HG03521 (cell line): Measurements from ENCODE around the gene COL23A1.

Experiments used
- ATAC-seq: cut with Tn5 transposase; IDR thresholded peaks from one replicate; pipeline ENCODE4 v1.9.1; 2021; ENCODE audit warnings: mild to moderate bottlenecking, moderate library complexity; ENCODE audit not compliant: unreplicated experiment

Gene COL23A1

GRCh38 chr5:178223196-178223773 lies 366.9 kb downstream of the COL23A1 start:
- ATAC-seq: no peak

- ATAC-seq: no peak
Measured at GRCh38 chr5:178222292-178222691, 367.9 kb downstream of the COL23A1 start.

DNA sequence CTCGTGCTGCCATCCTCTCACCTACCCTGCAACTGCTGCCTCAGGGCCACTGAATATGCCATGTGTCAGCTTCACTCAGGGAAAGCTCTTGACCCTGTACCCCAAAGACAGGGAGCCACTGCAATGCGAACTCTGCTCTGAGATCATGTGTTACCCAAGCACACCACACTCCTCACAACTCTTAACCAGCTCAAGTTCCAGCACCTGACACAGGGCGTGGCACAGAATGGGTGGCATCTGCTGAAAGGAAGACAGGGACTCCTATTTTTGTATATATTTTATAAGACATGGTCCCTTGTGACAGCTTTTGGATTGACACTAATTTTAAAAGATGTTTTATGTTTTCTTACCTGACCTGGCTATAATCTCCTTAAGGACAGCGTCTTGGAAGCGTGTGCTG lies 368.3 kb downstream of the COL23A1 start:
- ATAC-seq: no peak

- no peak for ATAC-seq
Measured at GRCh38 chr5:178221282-178221681, 368.9 kb downstream of the COL23A1 start.

DNA sequence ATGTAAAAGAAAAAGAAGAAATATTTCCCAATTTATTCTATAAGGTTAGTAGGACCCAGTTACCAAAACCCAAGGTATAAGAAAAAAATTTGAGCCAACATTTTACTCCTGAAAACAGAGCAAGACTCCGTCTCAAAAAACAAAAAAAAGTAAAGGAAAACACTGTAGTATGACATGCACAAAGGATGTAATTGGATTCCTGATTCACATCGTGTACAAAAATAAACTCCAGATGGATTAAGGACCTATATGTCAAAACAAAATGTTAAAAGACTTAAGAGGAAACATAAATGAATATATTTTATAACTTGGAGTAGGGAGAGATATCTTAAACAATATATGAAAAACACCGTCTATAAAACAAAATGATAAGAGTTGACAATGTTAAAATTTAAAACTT lies 371.4 kb downstream of the COL23A1 start:
- ATAC-seq: no peak

DNA sequence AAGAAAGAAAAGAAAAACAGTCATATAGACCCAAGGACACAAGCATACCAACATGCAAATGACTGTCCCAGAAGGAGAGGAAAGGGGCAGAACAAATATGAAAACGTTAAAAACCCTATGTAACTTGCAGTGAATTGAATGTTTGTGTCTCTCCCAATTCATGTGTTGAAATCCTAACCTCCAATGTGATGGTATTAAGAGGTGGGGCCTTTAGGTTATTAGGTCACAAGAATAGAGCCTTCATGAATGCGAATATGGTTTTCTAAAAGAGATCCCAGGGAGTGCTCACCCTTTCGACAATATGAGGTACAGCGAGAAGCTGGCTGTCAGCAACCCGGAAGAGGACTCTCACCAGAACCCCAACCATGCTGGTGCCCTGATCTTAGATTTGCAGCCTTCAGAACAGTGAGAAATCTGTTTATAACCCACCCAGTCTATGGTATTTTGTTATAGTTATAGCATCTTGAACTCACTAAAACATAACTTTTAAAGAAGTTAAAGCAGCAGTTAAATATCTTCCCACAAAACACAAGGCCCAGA lies 371.9 kb downstream of the COL23A1 start:
- no peak for ATAC-seq

- ATAC-seq: no peak
Measured at GRCh38 chr5:178216779-178217178, 373.4 kb downstream of the COL23A1 start.

DNA sequence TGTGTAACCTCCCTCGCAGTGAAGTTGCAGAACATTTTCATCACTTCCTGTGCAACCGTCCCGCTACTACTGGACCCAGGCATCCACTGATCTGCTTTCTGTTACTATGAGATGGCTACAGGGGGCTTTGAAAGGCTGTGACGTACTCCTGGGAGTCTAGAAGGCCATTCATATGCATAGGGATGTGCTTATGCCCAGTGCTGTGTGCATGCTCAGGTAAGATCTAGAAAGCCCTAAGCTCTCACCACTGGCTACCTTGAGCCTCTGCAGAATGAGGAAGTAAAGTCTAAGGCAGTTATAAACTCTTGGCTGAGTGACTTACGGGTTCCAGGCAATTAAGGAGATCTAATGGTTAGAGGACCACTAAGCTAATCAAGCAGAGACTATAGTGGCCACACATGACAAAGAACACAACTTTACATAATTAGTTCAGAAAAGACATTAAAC lies 374.1 kb downstream of the COL23A1 start:
- ATAC-seq: no peak

- no peak for ATAC-seq
Measured at GRCh38 chr5:178215280-178216002, 374.8 kb downstream of the COL23A1 start.

- no peak for ATAC-seq
Measured at GRCh38 chr5:178214160-178214803, 375.9 kb downstream of the COL23A1 start.

- ATAC-seq: no peak
Measured at GRCh38 chr5:178213748-178214151, 376.4 kb downstream of the COL23A1 start.

GRCh38 chr5:178213003-178213461 lies 377.2 kb downstream of the COL23A1 start:
- no peak for ATAC-seq

DNA sequence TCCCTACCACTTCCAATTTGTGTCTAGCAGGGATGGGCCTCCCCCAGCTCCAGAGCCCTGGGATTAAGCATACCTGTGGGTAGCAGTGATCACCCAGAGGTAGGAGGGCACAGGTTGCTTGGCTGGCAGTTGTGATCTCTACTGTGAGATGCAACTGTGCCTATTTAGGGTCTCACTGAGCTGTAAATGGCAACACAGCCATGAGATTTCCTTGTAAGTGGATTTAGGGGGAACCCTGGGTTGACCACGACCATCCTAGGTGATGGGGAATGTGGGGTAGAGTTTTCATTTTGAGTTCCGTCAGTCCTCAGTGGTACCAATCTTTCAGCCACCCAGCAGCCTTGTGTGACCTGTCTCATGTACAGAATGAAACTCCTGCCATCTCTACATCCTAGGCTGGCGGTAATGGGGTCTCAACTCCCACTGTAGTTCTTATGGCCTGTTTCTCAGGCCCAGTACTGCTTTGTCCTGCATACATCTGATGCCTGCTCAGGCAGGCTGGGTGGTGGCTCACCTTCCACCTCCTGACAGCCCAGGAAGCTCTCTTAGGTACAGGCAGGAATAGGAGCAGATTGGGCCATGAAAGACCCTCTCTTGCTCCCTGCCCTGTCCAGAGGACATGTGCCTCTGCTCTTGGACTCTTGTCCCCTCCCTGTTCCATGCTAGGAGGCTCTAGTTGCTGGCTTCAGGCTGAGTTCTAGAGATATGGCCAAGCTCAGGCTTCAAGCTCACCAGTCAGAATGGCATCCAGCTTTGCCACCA lies 377.8 kb downstream of the COL23A1 start:
- ATAC-seq: no peak

- no peak for ATAC-seq
Measured at GRCh38 chr5:178211095-178212048, 378.8 kb downstream of the COL23A1 start.

- ATAC-seq: no peak
Measured at GRCh38 chr5:178210686-178211085, 379.5 kb downstream of the COL23A1 start.

GRCh38 chr5:178210073-178210535 lies 380.1 kb downstream of the COL23A1 start:
- ATAC-seq: no peak

GRCh38 chr5:178209334-178210072 lies 380.7 kb downstream of the COL23A1 start:
- no peak for ATAC-seq

DNA sequence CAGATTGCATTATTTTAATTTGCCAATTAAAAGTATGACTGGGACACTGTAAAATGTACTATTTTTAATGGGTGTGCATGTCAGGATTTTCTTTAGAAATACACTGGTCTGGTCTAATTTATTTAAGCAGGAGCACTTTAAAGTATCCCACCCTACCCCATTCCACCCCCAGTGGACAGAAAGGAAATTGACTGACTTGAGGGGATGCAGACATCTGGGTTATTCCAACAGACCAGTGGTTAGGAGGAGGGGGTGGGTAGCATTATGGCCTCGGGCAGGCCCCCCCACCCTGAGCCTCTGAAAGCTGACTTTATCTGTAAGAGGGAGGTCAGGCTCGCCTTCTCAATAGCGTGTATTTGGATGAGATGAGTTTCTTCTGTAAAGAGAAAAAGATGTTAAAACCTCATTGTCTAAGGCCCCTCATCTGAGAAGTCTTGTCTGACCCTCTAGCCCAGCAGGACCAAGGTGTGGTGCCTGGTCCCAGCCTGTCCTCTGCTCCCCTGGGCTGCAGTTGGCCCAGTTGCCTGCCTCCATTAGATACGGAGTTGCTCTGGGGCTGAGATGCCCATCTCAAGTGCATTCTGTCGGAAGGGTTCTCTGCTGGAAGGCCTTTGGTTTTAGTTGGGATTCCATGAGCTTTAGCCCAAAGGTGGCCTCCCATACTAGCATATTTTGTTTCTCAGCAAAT lies 381.5 kb downstream of the COL23A1 start:
- ATAC-seq: no peak

GRCh38 chr5:178207917-178208280 lies 382.3 kb downstream of the COL23A1 start:
- no peak for ATAC-seq
